H1 (cell line): ENCODE data around the gene TAF10. TPM values are rescaled to one million over a fixed set of nuclear protein-coding genes. Genes with fewer than 3 reads are reported as not detected.

Source experiments
- CTCF ChIA-PET: fragments of 300-600 bp; sonication (Branson Sonifier 250); formaldehyde crosslinking; loops from one replicate; lab custom pipeline; 2021; ENCODE audit not compliant: partially characterized antibody; lab: Charles Lee
- POLR2A ChIA-PET: fragments of 300-600 bp; sonication (Branson Sonifier 250); formaldehyde crosslinking; loops from one replicate; lab custom pipeline; 2021; ENCODE audit warnings: inconsistent platforms; ENCODE audit not compliant: partially characterized antibody; lab: Charles Lee
- DNase-seq, 2 experiments: peaks; one replicate each; pipeline versions ENCODE4 v3.0.0 to v3.0.0-alpha.2; 2010 to 2022; ENCODE audit warnings: low spot score in 2 of 2, low read depth in 1 of 2, mixed read lengths in 1 of 2
- FAIRE-seq: peaks from 2 replicates; lab custom pipeline; 2011; peaks lifted over from hg19 to GRCh38; lab: Jason Lieb, UNC
- H2AFZ ChIP-seq: 2 replicates; pipeline ENCODE4 v1.8.1; 2012; ENCODE audit warnings: low read length, inconsistent platforms
- H2AK5ac ChIP-seq: 2 replicates; pipeline ENCODE4 v1.6.1; 2013; ENCODE audit warnings: low read depth, low read length
- H2BK120ac ChIP-seq: replicated peaks from 2 replicates; pipeline ENCODE3; 2013; ENCODE audit warnings: low read depth, low read length, inconsistent platforms
- H2BK12ac ChIP-seq: 2 replicates; pipeline ENCODE4 v1.6.1; 2013; ENCODE audit warnings: low read depth, low read length
- H2BK15ac ChIP-seq: 2 replicates; pipeline ENCODE4 v1.6.1; 2013; ENCODE audit warnings: low read length
- H2BK20ac ChIP-seq: 2 replicates; pipeline ENCODE4 v1.6.1; 2013; ENCODE audit warnings: low read length
- H2BK5ac ChIP-seq: 2 replicates; pipeline ENCODE4 v1.6.1; 2013; ENCODE audit warnings: low read depth, low read length
- H3K14ac ChIP-seq: 2 replicates; pipeline ENCODE4 v1.6.1; 2013; ENCODE audit warnings: inconsistent platforms; ENCODE audit not compliant: insufficient read length
- H3K18ac ChIP-seq: 2 replicates; pipeline ENCODE4 v1.6.1; 2013; ENCODE audit warnings: low read length; ENCODE audit errors: extremely low read depth
- H3K23ac ChIP-seq: 2 replicates; pipeline ENCODE4 v1.6.1; 2013; ENCODE audit warnings: inconsistent platforms; ENCODE audit not compliant: insufficient read length
- H3K23me2 ChIP-seq: 2 replicates; pipeline ENCODE4 v1.6.1; 2013; ENCODE audit warnings: low read depth, low read length
- H3K27ac ChIP-seq: 2 replicates; pipeline ENCODE4 v1.6.1; 2011; ENCODE audit warnings: low read depth, low read length, inconsistent platforms
- H3K27me3 ChIP-seq, 4 experiments: replicated peaks in 1 of 4; 1 replicate in 1 of 4; 2 replicates in 3 of 4; pipeline versions ENCODE4 v1.6.1 to v1.8.1; 2011 to 2013; ENCODE audit warnings: low read length in 3 of 4, mild to moderate bottlenecking in 3 of 4, inconsistent platforms in 2 of 4, mixed read lengths in 2 of 4, moderate library complexity in 1 of 4; ENCODE audit not compliant: control insufficient read depth in 3 of 4, insufficient read depth in 3 of 4; ENCODE audit errors: extremely low read depth in 1 of 4
- H3K36me3 ChIP-seq, 4 experiments: 2 replicates each; pipeline versions ENCODE4 v1.6.1 to v1.8.1; 2011 to 2013; ENCODE audit warnings: mild to moderate bottlenecking in 4 of 4, low read length in 3 of 4, moderate library complexity in 2 of 4, control low read depth in 1 of 4, inconsistent platforms in 1 of 4; ENCODE audit not compliant: insufficient read depth in 4 of 4, control insufficient read depth in 2 of 4
- H3K4ac ChIP-seq: replicated peaks from 2 replicates; pipeline ENCODE3; 2013; ENCODE audit warnings: low read length, low read depth, mixed read lengths, inconsistent platforms; ENCODE audit not compliant: insufficient read length
- H3K4me1 ChIP-seq, 4 experiments: replicated peaks in 1 of 4; 1 replicate in 1 of 4; 2 replicates in 3 of 4; pipeline versions ENCODE4 v1.6.1 to v1.8.1; 2011 to 2013; ENCODE audit warnings: low read length in 3 of 4, inconsistent platforms in 2 of 4, mixed read lengths in 1 of 4; ENCODE audit not compliant: insufficient read depth in 4 of 4, control insufficient read depth in 3 of 4
- H3K4me2 ChIP-seq, 2 experiments: 2 replicates each; pipeline versions ENCODE4 v1.6.1 to v1.8.1; 2011 to 2013; ENCODE audit warnings: low read depth in 2 of 2, low read length in 2 of 2, control low read depth in 1 of 2, inconsistent platforms in 1 of 2, mild to moderate bottlenecking in 1 of 2; ENCODE audit not compliant: insufficient read depth in 1 of 2
- H3K4me3 ChIP-seq, 4 experiments: fragments of 200-600, 300-600 bp in 1 of 4; sonication (generic), shearing (Covaris generic), sonication (Bioruptor Twin) in 1 of 4; 2 replicates each; pipeline versions ENCODE4 v1.5.1 to v1.8.1; 2011 to 2016; ENCODE audit warnings: low read length in 4 of 4, low read depth in 3 of 4, control low read depth in 2 of 4, inconsistent platforms in 2 of 4, mild to moderate bottlenecking in 2 of 4, mixed read lengths in 1 of 4, moderate library complexity in 1 of 4; ENCODE audit not compliant: insufficient read depth in 2 of 4; ENCODE audit errors: extremely low read depth in 1 of 4
- H3K56ac ChIP-seq: replicated peaks from 2 replicates; pipeline ENCODE3; 2013; ENCODE audit warnings: low read depth, mild to moderate bottlenecking, mixed read lengths, low read length, inconsistent platforms; ENCODE audit not compliant: insufficient read length
- H3K79me1 ChIP-seq: 2 replicates; pipeline ENCODE4 v1.6.1; 2013; ENCODE audit warnings: low read depth, low read length, control low read depth
- H3K79me2 ChIP-seq, 2 experiments: 2 replicates each; pipeline versions ENCODE4 v1.6.1 to v1.8.1; 2012 to 2013; ENCODE audit warnings: low read length in 2 of 2, mild to moderate bottlenecking in 2 of 2, inconsistent platforms in 1 of 2; ENCODE audit not compliant: insufficient read depth in 2 of 2, control insufficient read depth in 1 of 2
- H3K9ac ChIP-seq, 4 experiments: replicated peaks in 1 of 4; 1 replicate in 1 of 4; 2 replicates in 3 of 4; pipeline versions ENCODE4 v1.6.1 to v1.8.1; 2011 to 2013; ENCODE audit warnings: low read depth in 3 of 4, low read length in 3 of 4, control low read depth in 2 of 4, mild to moderate bottlenecking in 2 of 4, moderate library complexity in 2 of 4, inconsistent platforms in 1 of 4; ENCODE audit errors: extremely low read depth in 1 of 4
- H3K9me3 ChIP-seq, 2 experiments: 2 replicates each; pipeline versions ENCODE4 v1.6.1 to v1.8.1; 2012 to 2013; ENCODE audit warnings: mild to moderate bottlenecking in 2 of 2, moderate library complexity in 2 of 2, control low read depth in 1 of 2, inconsistent platforms in 1 of 2, low read depth in 1 of 2, low read length in 1 of 2, mixed read lengths in 1 of 2; ENCODE audit not compliant: insufficient read depth in 2 of 2
- H4K20me1 ChIP-seq, 2 experiments: replicated peaks in 1 of 2; 2 replicates each; pipeline versions ENCODE3 to v1.8.1; 2011 to 2013; ENCODE audit warnings: inconsistent platforms in 2 of 2, low read length in 2 of 2, mild to moderate bottlenecking in 1 of 2; ENCODE audit not compliant: insufficient read depth in 2 of 2, control insufficient read depth in 1 of 2
- H4K5ac ChIP-seq: 2 replicates; pipeline ENCODE4 v1.6.1; 2013; ENCODE audit warnings: low read length, low read depth, mixed read lengths, inconsistent platforms; ENCODE audit not compliant: insufficient read length
- H4K8ac ChIP-seq: 2 replicates; pipeline ENCODE4 v1.8.0; 2013; ENCODE audit warnings: mild to moderate bottlenecking, moderate library complexity, low read length, inconsistent platforms; ENCODE audit not compliant: insufficient read depth; ENCODE audit errors: extremely low read depth
- H4K91ac ChIP-seq: replicated peaks from 2 replicates; pipeline ENCODE3; 2013; ENCODE audit warnings: low read length, mixed read lengths, inconsistent platforms; ENCODE audit not compliant: insufficient read length
- BACH1 ChIP-seq: IDR thresholded peaks from 2 replicates; pipeline ENCODE4 v1.6.1; 2012; ENCODE audit warnings: low read length, improper control_type of control experiment
- CHD2 ChIP-seq: IDR thresholded peaks from 2 replicates; pipeline ENCODE4 v1.6.1; 2012; ENCODE audit warnings: low read length, improper control_type of control experiment
- KDM1A ChIP-seq: fragments of 200-600, 300-600 bp; sonication (generic); IDR thresholded peaks from 2 replicates; pipeline ENCODE4 v1.7.1; 2016; ENCODE audit warnings: mild to moderate bottlenecking, low read length, borderline replicate concordance
- KDM5A ChIP-seq: fragments of 200-600 bp; IDR thresholded peaks from 2 replicates; pipeline ENCODE4 v1.7.1; 2012; ENCODE audit warnings: mild to moderate bottlenecking, low read length, inconsistent platforms, mixed read lengths
- NRF1 ChIP-seq: IDR thresholded peaks from 2 replicates; pipeline ENCODE4 v1.6.1; 2011; ENCODE audit warnings: mild to moderate bottlenecking, low read depth, low read length, improper control_type of control experiment
- RXRA ChIP-seq: IDR thresholded peaks from 2 replicates; pipeline ENCODE4 v1.6.1; 2011; ENCODE audit warnings: low read depth, mild to moderate bottlenecking, low read length, moderate library complexity; ENCODE audit not compliant: insufficient read depth
- SIRT6 ChIP-seq: IDR thresholded peaks from one replicate; pipeline ENCODE4 v1.7.1; 2012; ENCODE audit warnings: low read length, inconsistent platforms
- TAF7 ChIP-seq: optimal IDR thresholded peaks from 2 replicates; pipeline ENCODE3; 2011; ENCODE audit warnings: low read depth, mild to moderate bottlenecking, inconsistent platforms, low read length, moderate library complexity, borderline replicate concordance
- WGBS, 2 experiments: shearing (Covaris generic) in 1 of 2; methylation state at CpG; one replicate each; pipeline versions ENCODE4 v1.1.6 to v1.1.7; 2013 to 2015; ENCODE audit warnings: low lambda C conversion rate in 2 of 2, mixed read lengths in 2 of 2, inconsistent platforms in 1 of 2, low coverage in 1 of 2, missing lambda C conversion rate in 1 of 2; ENCODE audit not compliant: insufficient replicate concordance in 2 of 2, insufficient coverage in 1 of 2, insufficient read length in 1 of 2; ENCODE audit errors: extremely low coverage in 1 of 2, missing lambda C conversion rate in 1 of 2; 5-methylcytosine and 5-hydroxymethylcytosine counted together
- polyA plus RNA-seq, 7 experiments: library from polyadenylated mRNA; depleted of rRNA in 3 of 7; stranded (reverse) in 5 of 7; unstranded in 2 of 7; fragments of >200 nt in 5 of 7; fragments of 200-250 nt in 2 of 7; gene quantifications; 1 replicate in 5 of 7; 2 replicates in 1 of 7; 4 replicates in 1 of 7; pipeline versions ENCODE4 v1.2.1 to v1.2.3, GENCODE V29; 2011 to 2013; ENCODE audit warnings: missing spikeins in 2 of 7, mixed read lengths in 2 of 7
- total RNA-seq: library from RNA; stranded (reverse); fragmentation: NEBNext Ultra II Directional; extraction: Animal tissue kit (Norgen Biotek cat#: 25700); gene quantifications from 2 replicates; pipeline ENCODE4 v1.2.1, GENCODE V29; 2021

TAF10 gene
- total and polyA plus RNA-seq, 2 of the 8 experiments (the other 6 are each of a cell fraction or from before 2014, with no cell fraction given): 128 to 213 TPM

DNA sequence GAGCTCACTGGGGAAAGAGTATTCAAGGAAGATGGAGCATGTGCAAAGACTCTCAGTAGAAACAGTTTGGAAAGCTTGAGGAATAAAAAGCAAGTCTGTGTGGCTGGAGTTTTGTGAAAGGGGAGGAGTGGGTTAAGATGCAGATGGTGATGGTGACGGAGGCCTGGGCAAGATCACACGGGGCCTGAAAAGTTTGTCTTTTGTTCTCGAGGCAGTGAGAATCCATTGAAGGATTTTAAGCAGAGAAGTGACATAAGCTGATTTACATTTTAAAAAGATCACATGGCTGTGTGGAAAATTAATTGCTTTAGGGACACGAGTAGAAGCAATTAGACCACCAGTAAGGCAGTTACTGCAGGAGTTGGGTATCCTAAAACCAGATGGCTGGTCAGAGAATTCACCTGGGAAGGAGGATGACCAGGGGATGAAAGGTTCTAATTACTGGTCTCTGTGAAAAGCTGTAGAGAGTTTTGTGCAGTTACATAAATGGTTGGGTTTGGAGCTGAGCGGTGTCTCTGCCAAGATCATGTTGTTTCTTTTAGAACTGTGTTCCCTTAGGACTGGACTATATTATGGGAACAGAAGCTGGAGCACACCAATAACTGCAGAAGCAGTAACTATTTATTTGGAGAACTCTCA is 15.7 kb downstream of the TAF10 start:
- H2BK120ac ChIP-seq: no peak overlapping the region
- no peak overlapping the region for H4K8ac ChIP-seq
- H3K4me1 ChIP-seq: no peaks in the 10 kb centered on the region
- H3K4ac ChIP-seq: no peak overlapping the region
- H4K91ac ChIP-seq: no peak overlapping the region
- H3K27ac ChIP-seq: no peak overlapping the region
- no peak overlapping the region for H3K9ac ChIP-seq
- no peak for FAIRE-seq
- no peaks in the 10 kb centered on the region for H3K27me3 ChIP-seq
- peaks cover 3 to 22% (median 9%) of the 10 kb centered on the region in 4 experiments; a peak in 7 of 8 replicates for H3K36me3 ChIP-seq
- H3K4me2 ChIP-seq: no peak overlapping the region
- no peak overlapping the region for H3K18ac ChIP-seq
- H4K5ac ChIP-seq: no peak overlapping the region
- no peak overlapping the region for H3K56ac ChIP-seq
- H3K23ac ChIP-seq: no peak overlapping the region
- ChIA-PET POLR2A (interaction anchor here (0.8 to 4.8 kb wide), 4 partner anchors 8 to 57 kb away, joined by 3 to 20 read pairs (median 4); partner anchors contain the start of gene TAF10), CTCF (interaction anchor here (0.6 to 3.8 kb wide), 12 partner anchors 9 to 217 kb away, joined by 3 to 13 read pairs (median 3); partner anchors contain the start of gene TPP1)
- 87% methylated on average over 5 of the region's 5 CpGs; no CpG with 5 or more reads in 1 of the 2 experiments for WGBS, 2 experiments
- no peaks in the 10 kb centered on the region for H3K9me3 ChIP-seq
- H3K79me1 ChIP-seq: no peaks in the 10 kb centered on the region; the same call in none of the 2 replicates
- no peaks in the 10 kb centered on the region for H3K79me2 ChIP-seq
- no peak overlapping the region for H3K14ac ChIP-seq
- no peak overlapping the region for H2BK15ac ChIP-seq
- no peak overlapping the region for H2BK20ac ChIP-seq
- no peak overlapping the region for H2BK12ac ChIP-seq
- H2BK5ac ChIP-seq: no peak overlapping the region
- H2AFZ ChIP-seq: no peak overlapping the region
- H3K23me2 ChIP-seq: no peaks in the 10 kb centered on the region; the same call in 1 of the 2 replicates
- TF ChIP-seq KDM1A: no peak
- TF ChIP-seq RXRA: no peak
- no peak for TF ChIP-seq CHD2
- TF ChIP-seq BACH1: no peak
- TF ChIP-seq SIRT6: no peak
- TF ChIP-seq NRF1: no peak
- TF ChIP-seq TAF7: no peak
- no peak for TF ChIP-seq KDM5A
- TF ChIP-seq, all 59 proteins: peak for 0
- Histone ChIP-seq H3K4me3 (no peak overlapping the region), H2AK5ac (no peak overlapping the region), H4K20me1 (peaks cover 0 to 10% of the 10 kb centered on the region in 2 experiments)
- DNase-seq: peak in 1 of 2 experiments; percentile 16
